ENCODE measurements around the gene GNAI2. TPM values are rescaled to one million over a fixed set of nuclear protein-coding genes. Genes with fewer than 3 reads are reported as not detected.

GNAI2 gene
- total RNA-seq, 1 experiment from 2014 or later: 185 TPM

GRCh38 chr3:50255251-50255615, 19.2 kb downstream of the GNAI2 start (continued):
- TF ChIP-seq ATF1 (CRISPR knock-in tag; IDR thresholded peaks at IDR 0.05) (no peak), FOXJ3 (CRISPR knock-in tag; IDR thresholded peaks at IDR 0.05; ENCODE audit: borderline replicate concordance) (no peak), ZNF263 (CRISPR knock-in tag; IDR thresholded peaks at IDR 0.05; ENCODE audit: low read depth) (no peak), NFE2L1 (CRISPR knock-in tag; IDR thresholded peaks at IDR 0.05) (no peak), ZNF138 (CRISPR knock-in tag; conservative IDR thresholded peaks at IDR 0.05) (no peak), ERG (CRISPR knock-in tag; IDR thresholded peaks at IDR 0.05) (no peak), E2F4 (CRISPR knock-in tag; IDR thresholded peaks at IDR 0.05; ENCODE audit: borderline replicate concordance, low read depth) (no peak), CBFB (CRISPR knock-in tag; IDR thresholded peaks at IDR 0.05; ENCODE audit: low read depth) (no peak), PRDM15 (CRISPR knock-in tag; IDR thresholded peaks at IDR 0.05) (no peak)

- ChIA-PET CTCF (interaction anchor here (0.6 to 7.6 kb wide), 14 partner anchors 8 to 80 kb away, joined by 3 to 151 read pairs (median 9); partner anchors contain the start of gene GNAI2), POLR2A (no interaction called here)
- 0 out of 2 replicates have a peak overlapping the region, but pooled peaks have one; percentile 47 for H3K27ac Mint-ChIP-seq
- DNase-seq (ENCODE audit: low spot score) (peak; percentile 82), ATAC-seq (peak; percentile 22; the same call in 1 of the 2 replicates)
- peaks cover 22% of the 10 kb centered on the region for H3K36me3 Mint-ChIP-seq
- no peaks in the 10 kb centered on the region for H3K27me3 Mint-ChIP-seq (ENCODE audit: low read depth)
- H3K4me1 Mint-ChIP-seq: peaks cover 27% of the 10 kb centered on the region
- peak; percentile 56 for TF ChIP-seq CTCF (IDR thresholded peaks at IDR 0.05)
- 0 out of 2 replicates have a peak, but pooled peaks have one; percentile 29 for TF ChIP-seq MAX (CRISPR knock-in tag; IDR thresholded peaks at IDR 0.05)
- peak; percentile 45; the same call in 1 of the 2 replicates for TF ChIP-seq CREB1 (CRISPR knock-in tag; IDR thresholded peaks at IDR 0.05)
- TF ChIP-seq ZNF263 (CRISPR knock-in tag; IDR thresholded peaks at IDR 0.05; ENCODE audit: low read depth): no peak
- no peak overlapping the region for H3K4me3 Mint-ChIP-seq
- H3K9me3 Mint-ChIP-seq: no peaks in the 10 kb centered on the region
These were observed 21.2 kb downstream of the GNAI2 start for GRCh38 chr3:50256978-50257890.

Measured in WTC11 (cell line).